Right renal cortex interstitium (tissue), 3 donors: ENCODE measurements around the gene MAP1S. TPM values are rescaled to one million over a fixed set of nuclear protein-coding genes. Genes with fewer than 3 reads are reported as not detected.
"Not testable (repeated sequence)": the region's sequence is repeated elsewhere in the genome, so short reads cannot be mapped to it uniquely, and the experiment has no call there.

Source experiments
- DNase-seq, 3 donors: peaks; one replicate each; pipeline ENCODE4 v3.0.0-alpha.2; 2013; ENCODE audit warnings: low read depth in 3 of 3, low spot score in 2 of 3
- polyA plus RNA-seq, 3 donors: library from polyadenylated mRNA; unstranded; fragments of 120-200 nt; gene quantifications; one replicate each; pipeline ENCODE4 v1.2.1, GENCODE V29; 2013; ENCODE audit not compliant: insufficient read length in 3 of 3

MAP1S gene
- polyA plus RNA-seq, 3 donors = 25.6 to 36.1 (median 30.4) TPM

GRCh38 chr19:17758515-17758914 lies 39.2 kb downstream of the MAP1S start:
- no peak for DNase-seq

DNA sequence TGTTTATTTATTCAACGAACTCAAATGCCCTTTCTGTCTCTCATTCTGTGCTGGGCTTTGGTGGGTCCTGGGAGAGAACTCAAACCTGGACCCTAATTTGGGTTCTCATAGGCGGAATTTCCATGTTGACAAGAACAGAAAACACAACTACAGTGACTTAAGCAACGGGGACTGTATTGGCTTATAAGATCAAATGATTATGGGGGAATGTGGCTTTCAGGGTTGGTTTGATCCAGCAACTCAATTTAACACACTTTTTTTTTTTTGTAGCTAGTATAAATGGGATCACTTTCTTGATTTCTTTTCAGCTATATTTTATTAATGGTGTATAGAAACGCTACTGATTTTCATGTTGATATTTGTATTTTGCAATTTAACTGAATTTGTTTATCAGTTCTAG lies 41.9 kb downstream of the MAP1S start:
- DNase-seq = no peak

DNA sequence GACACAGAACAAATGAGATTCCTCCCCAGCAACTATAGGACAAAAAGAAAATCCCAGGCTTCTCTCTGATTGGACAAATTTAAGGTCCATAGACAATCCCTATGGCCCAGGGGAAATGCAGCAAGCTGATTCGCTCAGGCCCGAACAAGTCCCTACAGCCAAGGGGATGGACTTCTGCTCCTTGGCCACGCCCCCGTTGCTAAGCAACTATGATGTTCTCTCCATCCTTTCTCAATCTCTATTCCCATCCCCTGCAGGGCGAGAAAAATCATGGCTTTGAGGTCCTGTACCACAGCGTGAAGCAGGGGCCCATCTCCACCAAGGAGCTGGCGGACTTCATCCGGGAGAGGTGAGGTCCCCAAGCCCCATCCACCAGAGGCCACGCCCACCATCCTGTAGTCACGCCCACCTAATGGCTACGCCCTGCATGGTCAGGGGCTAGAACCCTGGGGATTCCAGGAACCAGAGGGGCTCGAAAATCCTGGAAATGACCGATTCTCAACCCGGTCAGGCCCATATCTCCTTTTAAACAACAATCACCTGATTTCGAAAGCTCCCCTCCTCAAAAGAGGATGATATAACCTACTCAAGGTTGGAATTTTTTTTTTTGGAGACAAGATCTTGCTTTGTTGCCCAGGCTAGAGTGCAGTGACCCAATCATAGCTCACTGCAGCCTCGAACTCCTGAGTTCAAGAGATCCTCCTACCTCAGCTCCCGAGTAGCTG lies 43.4 kb downstream of the MAP1S start:
- no peak for DNase-seq

- no peak for DNase-seq
Measured at GRCh38 chr19:17764348-17764747, 45.1 kb downstream of the MAP1S start.

- no peak for DNase-seq
Measured at GRCh38 chr19:17765069-17765618, 45.9 kb downstream of the MAP1S start.

- peak in 1 of 3 donors; percentile 55 for DNase-seq
Measured at GRCh38 chr19:17766543-17767131, 47.4 kb downstream of the MAP1S start.

- no peak for DNase-seq
Measured at GRCh38 chr19:17767559-17767958, 48.3 kb downstream of the MAP1S start.

DNA sequence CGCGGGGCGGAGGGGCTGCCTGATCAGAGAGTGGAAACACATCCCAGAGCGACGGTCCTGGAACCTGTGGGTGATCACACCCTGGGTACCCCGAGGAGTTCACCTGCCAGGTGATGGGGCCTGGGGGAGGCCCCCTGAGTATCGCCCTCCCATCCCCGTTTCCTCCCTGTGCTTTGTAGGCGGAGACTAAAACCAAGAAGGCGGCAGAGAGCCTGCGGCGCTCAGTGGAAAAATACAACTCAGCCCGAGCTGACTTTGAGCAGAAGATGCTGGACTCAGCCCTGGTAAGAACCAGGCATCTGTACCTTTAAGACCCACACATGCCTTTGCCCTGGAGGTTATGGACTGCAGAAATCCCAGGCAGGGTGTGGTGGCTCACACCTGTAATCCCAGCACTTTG lies 51.3 kb downstream of the MAP1S start:
- DNase-seq = no peak

DNA sequence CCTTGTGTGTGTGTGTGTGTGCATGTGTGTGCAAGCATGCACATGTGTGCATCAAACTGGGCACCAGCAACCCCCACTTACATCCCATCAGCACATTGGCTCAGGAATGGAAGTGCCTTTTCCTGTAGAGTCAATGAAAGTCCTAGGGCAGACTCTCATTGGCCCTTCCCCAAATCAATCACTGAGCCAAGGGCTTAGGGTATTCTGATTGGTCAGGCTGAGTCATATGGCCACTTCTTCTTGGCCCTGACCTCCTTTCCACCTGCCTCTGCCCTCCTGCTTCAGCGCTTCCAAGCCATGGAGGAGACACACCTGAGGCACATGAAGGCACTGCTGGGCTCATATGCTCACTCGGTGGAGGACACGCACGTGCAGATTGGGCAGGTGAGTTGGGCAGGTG lies 52.9 kb downstream of the MAP1S start:
- no peak for DNase-seq

GRCh38 chr19:17775245-17775927 lies 56.1 kb downstream of the MAP1S start:
- no peak for DNase-seq

DNA sequence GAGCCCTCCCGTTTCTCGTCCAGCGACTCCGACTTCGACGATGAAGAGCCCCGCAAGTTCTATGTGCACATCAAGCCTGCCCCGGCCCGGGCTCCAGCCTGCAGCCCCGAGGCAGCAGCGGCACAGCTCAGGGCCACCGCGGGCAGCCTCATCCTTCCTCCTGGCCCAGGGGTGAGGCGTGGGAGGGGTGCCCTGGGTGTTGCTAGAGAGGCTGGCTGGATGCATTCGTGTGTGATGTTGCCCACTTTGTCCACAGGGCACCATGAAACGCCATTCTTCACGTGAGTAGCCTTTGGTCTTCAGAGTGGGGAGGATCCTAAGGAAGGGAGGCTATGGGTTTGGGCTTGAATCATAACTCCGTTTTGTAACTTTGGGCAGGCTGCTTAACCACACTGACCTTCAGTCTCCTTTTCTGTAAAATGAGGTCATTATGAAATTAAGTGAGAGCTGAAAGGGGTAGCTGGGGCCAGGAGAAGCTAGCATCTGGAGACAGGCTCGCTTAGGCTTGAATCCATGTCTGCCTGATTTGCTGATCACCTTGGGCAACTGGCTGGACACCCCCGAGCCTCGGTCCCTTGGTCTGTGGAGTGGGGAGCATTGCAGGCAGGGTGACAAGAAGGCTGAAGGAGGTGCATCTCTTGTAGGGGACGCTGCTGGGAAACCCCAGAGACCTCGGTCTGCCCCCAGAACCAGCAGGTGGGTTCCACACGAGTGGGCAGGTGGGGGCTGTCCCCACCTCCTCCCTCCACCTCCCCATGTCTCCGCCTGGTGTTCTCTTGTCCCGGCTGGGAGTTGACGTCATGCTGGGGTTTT lies 56.9 kb downstream of the MAP1S start:
- DNase-seq = no peak

- DNase-seq = not testable (repeated sequence)
Measured at GRCh38 chr19:17777840-17778239, 58.6 kb downstream of the MAP1S start.

- no peak for DNase-seq
Measured at GRCh38 chr19:17778251-17778967, 59.1 kb downstream of the MAP1S start.

DNA sequence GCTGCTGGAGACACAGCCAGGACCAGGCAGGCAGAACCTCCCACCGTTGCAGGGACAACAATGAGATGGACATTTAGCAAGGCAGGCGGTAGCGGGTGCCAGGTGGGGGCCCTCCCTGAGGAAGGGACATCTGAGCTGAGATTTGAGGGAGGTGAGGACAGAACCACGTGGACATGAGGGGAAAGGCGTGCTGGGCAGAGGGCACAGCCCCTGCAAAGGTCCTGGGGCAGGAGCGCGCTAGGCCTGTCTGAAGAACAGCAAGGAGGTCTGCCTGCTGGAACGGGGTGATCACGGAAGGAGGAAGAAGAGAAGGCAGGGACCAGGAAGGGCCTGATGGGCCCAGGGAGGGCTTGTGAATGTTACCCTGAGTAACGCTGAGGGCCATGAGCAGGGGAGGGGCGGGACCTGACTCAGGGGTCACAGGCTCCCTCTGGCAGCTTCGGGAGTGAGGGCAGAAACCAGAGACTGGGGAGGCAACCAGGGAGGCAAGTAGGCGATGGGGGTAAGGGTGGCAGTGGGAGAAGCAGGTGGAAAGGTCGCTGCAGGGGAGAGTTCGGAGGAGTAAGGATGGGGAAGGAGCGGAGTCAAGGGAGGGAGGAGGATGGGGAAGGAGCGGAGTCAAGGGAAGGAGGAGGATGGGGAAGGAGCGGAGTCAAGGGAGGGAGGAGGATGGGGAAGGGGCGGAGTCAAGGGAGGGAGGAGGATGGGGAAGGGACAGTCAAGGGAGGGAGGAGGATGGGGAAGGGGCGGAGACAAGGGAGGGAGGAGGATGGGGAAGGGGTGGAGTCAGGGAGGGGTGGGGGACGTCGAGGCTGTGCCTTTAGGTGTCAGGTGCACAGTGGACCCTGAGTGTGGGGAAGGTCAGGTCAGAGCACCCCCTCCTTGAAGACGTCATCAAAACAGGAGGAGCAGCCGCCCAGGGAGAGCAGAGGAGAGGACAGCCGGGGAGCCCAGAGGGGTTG lies 60.0 kb downstream of the MAP1S start:
- DNase-seq = no peak

GRCh38 chr19:17780781-17781180 lies 61.5 kb downstream of the MAP1S start:
- no peak for DNase-seq

DNA sequence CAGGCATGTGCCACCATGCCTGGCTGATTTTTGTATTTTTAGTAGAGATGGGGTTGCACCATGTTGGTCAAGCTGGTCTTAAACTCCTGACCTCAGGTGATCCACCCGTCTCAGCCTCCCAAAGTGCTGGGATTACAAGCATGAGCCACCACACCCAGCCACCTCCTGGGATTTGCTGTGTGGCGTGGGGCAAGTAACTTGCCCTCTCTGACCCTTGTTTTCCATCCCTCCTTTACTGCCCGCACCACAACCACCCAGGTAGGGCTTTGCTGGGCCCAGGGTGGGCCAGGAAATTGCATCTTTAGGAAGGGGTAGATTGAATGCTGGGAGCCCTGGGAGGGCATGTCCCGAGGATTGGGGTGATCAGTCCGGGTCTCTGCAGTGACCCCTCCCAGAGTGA lies 64.4 kb downstream of the MAP1S start:
- DNase-seq = not testable (repeated sequence)
